Ureter (tissue), 1 donor: ENCODE data around the gene COG8. TPM values are rescaled to one million over a fixed set of nuclear protein-coding genes. Genes with fewer than 3 reads are reported as not detected.

ENCODE experiments used
- DNase-seq: peaks from one replicate; pipeline ENCODE4 v3.0.0-alpha.2; 2020; ENCODE audit warnings: low spot score
- total RNA-seq: library from RNA; stranded (reverse); gene quantifications from one replicate; pipeline ENCODE4 v1.2.4, GENCODE V29; 2023
- donor health status: DM: yes; HTN: yes; CAD: no.

The COG8 gene
- total RNA-seq, 1 donor from 2014 or later: 30.1 TPM

DNA sequence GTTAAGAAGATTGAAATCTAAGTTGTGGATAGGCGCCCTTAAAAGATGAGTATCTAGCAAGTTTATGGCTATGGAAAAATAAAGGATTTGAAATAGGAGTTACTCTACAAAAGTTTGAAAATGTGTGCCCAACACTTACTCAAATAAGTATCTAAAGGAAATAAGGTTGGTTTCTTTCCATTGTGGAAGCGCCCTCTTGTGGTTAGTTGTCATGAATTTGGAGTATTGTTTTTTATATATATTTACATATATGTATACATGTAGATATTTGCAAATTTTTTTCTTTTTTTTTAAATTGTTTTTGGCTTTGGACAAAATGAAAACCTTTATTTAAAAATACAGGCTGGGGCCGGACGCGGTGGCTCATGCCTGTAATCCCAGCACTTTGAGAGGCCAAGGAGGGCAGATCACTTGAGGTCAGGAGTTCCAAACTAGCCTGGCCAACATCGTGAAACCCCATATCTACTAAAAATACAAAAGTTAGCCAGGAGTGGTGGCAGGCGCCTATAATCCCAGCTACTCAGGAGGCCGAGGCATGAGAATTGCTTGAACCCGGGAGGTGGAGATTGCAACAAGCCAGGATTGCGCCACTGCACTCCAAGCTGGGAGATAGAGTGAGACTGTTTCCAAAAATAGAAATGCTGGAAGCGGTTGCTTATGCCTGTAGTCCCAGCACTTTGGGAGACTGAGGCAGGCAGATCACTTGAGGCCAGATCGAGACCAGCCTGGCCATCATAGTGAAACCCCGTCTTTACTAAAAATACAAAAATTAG, 52.2 kb downstream of the COG8 start:
- DNase-seq: peak; percentile 48

DNA sequence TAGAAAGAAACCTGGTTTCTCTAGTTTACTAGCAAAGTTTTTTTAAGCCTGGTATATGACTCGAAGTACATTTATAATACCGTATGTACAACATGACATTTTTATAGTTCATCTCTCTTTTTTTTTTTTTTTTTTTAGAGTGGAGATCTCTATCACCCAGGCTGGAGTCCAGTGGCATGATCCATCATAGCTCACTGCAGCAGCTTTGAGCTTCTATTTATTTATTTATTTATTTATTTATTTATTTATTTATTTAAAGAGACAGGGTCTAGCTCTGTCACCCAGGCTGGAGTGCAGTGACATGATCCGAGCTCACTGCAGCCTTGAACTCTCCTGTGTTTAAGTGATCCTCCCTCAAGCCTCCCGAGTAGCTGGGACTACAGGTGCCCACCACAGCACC, 54.1 kb downstream of the COG8 start:
- DNase-seq: no peak

DNA sequence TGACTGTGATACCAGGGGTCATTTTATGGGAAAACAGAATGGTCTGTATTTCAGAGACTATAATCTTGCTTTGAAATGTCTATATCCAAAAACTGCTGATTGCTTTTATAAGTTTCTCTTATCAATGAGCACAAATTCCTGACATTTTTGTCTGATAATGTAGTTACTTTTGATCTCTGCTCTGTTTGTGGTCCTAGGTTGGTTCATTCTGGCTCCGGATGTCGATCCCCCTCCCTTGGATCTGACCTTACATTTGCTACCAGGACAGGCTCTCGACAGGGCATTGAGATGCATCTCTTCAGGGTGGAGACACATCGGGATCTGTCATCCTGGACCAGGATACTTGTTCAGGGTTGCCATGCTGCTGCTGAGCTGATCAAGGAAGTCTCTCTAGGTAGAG, 55.5 kb downstream of the COG8 start:
- no peak for DNase-seq

DNA sequence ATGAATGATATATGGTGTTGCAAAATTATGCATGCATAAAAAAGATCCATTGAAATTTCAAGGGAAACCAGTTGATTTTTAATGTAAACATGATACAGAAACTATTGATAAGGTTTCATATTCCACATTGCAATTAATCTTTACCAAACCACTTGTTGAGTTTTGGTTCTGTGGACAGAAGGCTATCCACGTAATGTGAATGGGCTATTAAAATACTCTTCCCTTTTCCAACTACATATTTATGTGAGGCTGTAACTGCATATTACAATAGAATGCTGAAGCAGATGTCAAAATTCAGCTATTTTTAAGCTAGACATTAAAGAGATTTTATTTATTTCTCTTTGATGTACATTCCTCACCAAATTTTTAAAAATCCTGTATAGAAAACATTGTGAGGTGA, 62.0 kb downstream of the COG8 start:
- no peak for DNase-seq

Other genes with a start within 250 kb of the COG8 start
- gene HAS3, start 233.9 kb downstream of the COG8 start, total RNA-seq: 58.9 TPM
- 133 TPM for gene CHTF8, start 207.0 kb downstream of the COG8 start, total RNA-seq
- 47.4 TPM for gene UTP4, start 206.9 kb downstream of the COG8 start, total RNA-seq
- gene SNTB2, start 152.4 kb downstream of the COG8 start, total RNA-seq: 45.7 TPM
- 30.8 TPM for gene VPS4A, start 28.2 kb downstream of the COG8 start, total RNA-seq
- gene PDF, start 9.0 kb downstream of the COG8 start, total RNA-seq: 15.1 TPM
- 26.1 TPM for gene NIP7, start 208 bp upstream of the COG8 start, total RNA-seq
- 1.5 TPM for gene TMED6, start 12.2 kb upstream of the COG8 start, total RNA-seq
- gene TERF2, start 46.4 kb upstream of the COG8 start, total RNA-seq: 38.7 TPM
- gene CYB5B, start 85.1 kb upstream of the COG8 start, total RNA-seq: 152 TPM
- gene NFAT5, start 226.4 kb upstream of the COG8 start, total RNA-seq: 117 TPM